Transverse colon (tissue), 4 donors: ENCODE data around the gene ERG28.

Experiments
- POLR2A ChIP-seq: fragments of 450-650 bp; IDR thresholded peaks from one replicate; pipeline ENCODE4 v1.6.1; 2016; ENCODE audit warnings: antibody characterized with exemption, mild to moderate bottlenecking, moderate library complexity
- POLR2AphosphoS5 ChIP-seq, 3 donors: sonication (generic); formaldehyde crosslinking; IDR thresholded peaks; one replicate each; pipeline ENCODE4 v1.6.1; 2016; ENCODE audit warnings: antibody characterized with exemption in 3 of 3
- TF ChIP-seq, protein P1 (sequence below), 5 experiments: fragments of 200-600 bp in 3 of 5; fragments of 450-650 bp in 2 of 5; sonication (generic) in 3 of 5; IDR thresholded peaks; 1 replicate in 2 of 5; 2 replicates in 3 of 5; pipeline ENCODE4 v1.5.1; 2016 to 2017; ENCODE audit warnings: antibody characterized with exemption in 5 of 5, inconsistent platforms in 3 of 5, mild to moderate bottlenecking in 2 of 5, moderate library complexity in 1 of 5

DNA sequence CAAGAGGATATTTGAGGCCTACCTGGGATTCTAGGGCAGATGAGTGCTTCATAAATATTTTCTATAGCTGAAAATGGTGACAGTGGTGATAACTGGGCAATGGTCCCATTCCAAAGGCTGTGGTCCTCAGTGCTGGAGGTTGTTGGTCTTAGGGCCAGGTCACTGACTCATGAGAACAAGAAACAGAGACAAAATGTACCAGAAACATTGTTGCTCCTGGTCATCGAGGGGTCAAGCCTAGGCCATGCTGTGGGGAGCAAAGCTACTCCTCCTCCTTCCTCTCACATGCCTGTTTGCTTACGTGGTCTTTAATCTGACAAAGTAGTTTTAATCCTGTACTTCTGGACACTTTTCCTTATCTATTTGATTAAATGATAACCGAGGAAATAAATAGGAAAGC is 33.8 kb downstream of the ERG28 start:
- TF ChIP-seq POLR2AphosphoS5 (IDR thresholded peaks at IDR 0.05) (no peak), POLR2A (no peak)
- TF ChIP-seq, protein P1, sequence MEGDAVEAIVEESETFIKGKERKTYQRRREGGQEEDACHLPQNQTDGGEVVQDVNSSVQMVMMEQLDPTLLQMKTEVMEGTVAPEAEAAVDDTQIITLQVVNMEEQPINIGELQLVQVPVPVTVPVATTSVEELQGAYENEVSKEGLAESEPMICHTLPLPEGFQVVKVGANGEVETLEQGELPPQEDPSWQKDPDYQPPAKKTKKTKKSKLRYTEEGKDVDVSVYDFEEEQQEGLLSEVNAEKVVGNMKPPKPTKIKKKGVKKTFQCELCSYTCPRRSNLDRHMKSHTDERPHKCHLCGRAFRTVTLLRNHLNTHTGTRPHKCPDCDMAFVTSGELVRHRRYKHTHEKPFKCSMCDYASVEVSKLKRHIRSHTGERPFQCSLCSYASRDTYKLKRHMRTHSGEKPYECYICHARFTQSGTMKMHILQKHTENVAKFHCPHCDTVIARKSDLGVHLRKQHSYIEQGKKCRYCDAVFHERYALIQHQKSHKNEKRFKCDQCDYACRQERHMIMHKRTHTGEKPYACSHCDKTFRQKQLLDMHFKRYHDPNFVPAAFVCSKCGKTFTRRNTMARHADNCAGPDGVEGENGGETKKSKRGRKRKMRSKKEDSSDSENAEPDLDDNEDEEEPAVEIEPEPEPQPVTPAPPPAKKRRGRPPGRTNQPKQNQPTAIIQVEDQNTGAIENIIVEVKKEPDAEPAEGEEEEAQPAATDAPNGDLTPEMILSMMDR (IDR thresholded peaks at IDR 0.05): no peak
